Measurements from ENCODE around the gene SLC44A1.

DNA sequence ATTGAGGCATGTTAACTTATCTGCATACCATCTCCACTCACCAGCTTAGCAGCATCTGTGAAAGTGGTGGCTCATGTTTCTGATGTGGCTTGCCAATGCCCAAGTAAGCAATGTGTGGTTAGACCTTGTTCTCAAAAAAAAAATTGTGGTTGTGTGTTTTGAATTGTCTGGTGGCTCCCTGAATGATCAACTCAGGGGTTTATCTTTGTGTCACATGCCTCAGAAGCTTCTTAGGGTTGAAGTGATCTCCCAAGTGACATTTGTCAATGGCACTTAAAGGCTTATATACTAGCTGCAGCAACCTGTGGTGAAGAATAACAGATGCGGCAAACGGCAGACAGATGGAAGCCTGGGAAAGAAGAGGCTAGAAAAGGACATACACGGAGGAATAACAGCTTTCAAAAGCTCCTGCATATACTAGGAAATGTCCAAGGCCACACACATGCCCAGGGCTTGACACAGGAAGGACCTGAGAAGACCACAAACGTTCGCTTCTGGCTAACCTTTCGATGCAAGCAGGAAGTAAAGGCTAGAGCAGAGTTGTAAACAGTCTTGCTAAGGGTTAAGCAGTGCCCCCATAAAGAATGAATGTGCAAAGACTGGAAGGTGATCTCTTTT lies 161.2 kb downstream of the SLC44A1 start:
- TF ChIP-seq BHLHE40 (IDR thresholded peaks at IDR 0.05; ENCODE audit: low read depth, low read length), result no peak
- no peak for TF ChIP-seq POLR2A (IDR thresholded peaks at IDR 0.05; ENCODE audit: low read length)
- TF ChIP-seq FOSL2 (IDR thresholded peaks at IDR 0.05), result no peak
- TF ChIP-seq FOSL2 (CRISPR knock-in tag; IDR thresholded peaks at IDR 0.05), result no peak
